Measurements from ENCODE around the gene DNAJB5.
"Not testable (repeated sequence)": the region's sequence is repeated elsewhere in the genome, so short reads cannot be mapped to it uniquely, and the experiment has no call there.

Gene DNAJB5

DNA sequence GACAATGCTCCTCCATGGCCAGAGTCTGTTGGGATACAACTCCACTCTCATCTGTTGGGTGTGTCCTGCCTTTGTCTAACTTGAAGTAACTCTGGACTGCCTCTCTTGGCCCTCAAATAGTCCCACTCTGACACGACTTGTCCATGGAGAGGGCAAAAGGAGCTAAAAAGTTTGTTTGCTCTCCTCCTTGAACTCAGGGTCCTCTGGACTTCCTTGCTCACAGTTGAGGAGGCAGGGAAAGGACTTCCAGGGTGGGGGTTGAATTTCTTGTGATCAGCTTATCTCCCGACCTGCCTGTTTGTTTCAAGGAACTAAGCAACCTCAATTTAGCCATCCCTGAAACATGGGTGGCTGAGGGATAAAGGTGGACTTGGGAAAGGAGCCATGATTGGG is 11.7 kb downstream of the DNAJB5 start:
- DNase-seq, result no peak

DNA sequence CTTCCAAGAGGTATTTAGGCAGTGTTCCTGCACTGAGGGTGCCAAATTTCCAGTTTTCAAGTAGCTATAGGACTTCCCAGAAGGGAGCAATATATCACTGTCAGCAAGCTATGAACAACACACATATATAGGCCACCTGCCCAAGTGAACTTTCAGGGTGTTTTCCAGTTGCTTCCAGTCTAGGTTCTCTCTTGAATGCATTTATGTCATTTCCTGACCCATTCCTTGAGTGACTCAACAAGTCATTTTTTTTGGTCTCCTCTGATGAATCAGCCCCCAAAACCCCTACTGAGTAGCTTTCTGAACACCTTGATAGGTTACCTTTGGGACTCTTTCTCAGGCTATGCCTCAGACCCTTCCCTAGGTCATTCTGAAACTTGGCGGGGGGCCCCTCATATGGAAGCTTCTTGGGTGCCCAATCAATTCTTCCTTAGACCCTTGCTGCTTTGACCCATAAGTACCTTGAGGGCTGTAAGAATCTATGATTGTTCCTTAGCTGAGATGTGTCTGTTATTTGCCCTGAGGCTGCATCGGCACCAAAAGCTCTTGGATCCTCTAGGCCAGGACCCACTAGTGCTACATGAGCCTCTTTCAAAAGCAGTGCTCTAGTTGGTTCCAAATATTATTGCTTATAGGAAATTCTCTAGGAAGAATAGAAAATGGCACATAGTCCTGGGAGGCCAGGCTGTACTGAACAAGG is 12.4 kb downstream of the DNAJB5 start:
- DNase-seq, result no peak

DNA sequence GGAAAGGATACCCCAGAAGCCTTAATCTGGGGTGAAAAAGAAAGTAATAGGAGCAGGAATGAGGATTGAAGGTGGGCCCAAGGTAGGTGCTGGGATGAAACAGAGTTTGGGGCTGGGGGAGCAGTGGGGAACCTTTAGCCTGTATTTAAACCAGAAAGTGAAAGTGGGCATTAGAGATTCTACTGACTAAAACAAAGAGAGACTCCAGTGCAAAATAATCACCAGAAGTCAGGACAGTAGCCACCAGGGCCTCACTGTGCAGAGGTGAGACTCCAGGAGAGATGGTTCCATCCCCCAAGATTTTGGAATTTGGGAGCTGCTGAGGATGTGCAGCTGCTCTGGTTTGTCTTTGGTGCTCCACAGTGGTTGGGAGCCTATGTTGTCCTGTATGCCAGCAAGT is 13.1 kb downstream of the DNAJB5 start:
- DNase-seq, result no peak

DNA sequence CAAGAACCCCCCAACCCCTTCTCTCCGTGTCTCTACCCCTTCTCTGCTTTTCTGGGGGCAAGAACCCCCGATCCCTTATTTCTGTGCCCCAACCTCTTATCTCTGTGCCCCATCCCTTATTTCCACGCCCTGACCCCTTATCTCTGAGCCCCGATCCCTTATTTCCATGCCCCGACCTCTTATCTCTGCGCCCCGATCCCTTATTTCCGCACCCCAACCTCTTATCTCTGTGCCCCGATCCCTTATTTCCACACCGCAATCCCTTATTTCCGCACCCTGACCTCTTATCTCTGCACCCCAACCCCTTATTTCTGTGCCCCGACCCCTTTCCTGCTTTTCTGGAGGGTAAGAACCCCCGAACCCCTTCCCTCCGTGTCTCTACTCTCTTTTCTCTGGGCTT is 14.8 kb downstream of the DNAJB5 start:
- not testable (repeated sequence) for DNase-seq

DNA sequence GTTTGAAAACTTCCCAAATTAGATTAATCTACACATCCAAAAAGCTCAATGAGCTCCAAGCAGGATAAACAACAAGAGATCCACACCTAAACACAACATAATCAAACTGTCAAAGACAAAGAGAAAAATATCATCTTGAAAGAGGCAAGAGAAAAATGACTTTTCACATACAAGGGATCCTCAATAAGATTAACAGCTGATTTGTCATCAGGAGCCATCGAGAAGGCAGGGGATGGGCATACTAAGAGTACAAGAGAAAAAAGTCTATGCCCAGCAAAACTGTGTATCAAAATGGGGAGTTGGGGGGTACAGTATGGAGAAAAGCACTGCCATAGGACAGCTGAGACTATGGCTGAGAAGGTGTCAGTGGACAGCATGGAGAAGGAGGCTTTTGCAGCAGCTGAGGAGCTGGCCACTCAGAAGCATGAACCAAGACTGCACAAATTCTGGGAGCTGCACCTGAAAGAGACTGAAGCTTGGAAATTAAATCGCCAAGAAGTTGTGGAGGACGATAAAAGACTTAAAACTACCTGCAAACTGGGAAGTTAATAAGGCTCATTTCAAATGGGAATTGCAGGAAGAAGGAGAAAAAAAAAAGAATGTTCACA is 20.9 kb downstream of the DNAJB5 start:
- DNase-seq, result no peak

DNA sequence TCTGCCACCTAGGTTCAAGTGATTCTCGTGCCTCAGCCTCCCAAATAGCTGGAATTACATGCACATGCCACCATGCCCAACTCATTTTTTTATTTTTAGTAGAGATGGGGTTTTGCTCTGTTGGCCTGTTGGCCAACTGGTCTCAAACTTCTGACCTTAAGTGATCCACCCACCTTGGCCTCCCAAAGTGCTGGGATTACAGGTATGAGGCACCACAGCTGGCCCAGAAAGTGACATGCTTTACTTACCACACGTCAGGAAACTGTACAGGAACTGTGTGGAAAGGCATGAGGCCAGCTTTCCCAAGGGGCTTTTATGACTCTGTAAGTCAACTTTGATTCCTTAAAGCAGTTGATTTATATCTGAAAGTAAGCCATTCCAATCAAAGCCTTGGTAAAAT is 25.0 kb downstream of the DNAJB5 start:
- no peak for DNase-seq

DNA sequence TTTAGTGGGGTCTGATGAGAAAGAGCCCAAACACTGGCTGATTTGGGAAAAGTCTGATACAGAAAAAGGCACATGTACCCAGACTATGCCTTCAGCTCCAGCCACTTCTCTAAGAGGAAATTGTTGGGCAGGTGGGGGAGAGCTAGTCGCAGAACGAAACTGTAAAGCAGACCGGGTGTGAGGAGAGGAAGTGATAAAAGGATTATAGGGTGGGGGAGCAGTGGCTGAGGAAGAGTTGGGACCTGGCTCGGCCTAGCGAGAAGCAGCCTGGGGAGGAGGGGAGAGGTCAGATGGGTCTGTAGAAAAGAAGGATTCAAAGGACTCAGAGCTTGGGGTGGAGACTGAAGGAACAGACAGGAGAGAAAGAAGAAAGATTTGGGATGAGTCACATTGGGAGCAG is 33.9 kb downstream of the DNAJB5 start:
- not testable (repeated sequence) for DNase-seq

DNA sequence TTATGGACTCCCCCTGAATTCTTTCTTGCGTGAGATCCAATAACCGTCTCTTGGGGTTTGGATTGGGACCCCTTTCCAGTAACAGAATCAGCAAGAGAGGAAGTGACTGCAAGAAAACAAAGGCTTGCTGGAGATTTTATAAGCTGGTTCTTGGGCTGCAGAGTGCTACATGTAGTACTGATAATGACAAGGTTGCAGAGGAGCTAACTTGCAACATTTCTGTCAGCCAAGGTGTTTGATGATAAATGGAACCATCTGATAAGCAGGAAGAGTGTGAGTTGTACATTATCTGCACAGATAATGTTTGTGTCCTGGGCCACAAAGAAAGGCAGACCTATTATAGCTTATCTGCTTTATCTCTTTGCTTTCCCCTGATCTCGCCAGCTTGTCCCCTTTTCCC is 37.1 kb downstream of the DNAJB5 start:
- no peak for DNase-seq

DNA sequence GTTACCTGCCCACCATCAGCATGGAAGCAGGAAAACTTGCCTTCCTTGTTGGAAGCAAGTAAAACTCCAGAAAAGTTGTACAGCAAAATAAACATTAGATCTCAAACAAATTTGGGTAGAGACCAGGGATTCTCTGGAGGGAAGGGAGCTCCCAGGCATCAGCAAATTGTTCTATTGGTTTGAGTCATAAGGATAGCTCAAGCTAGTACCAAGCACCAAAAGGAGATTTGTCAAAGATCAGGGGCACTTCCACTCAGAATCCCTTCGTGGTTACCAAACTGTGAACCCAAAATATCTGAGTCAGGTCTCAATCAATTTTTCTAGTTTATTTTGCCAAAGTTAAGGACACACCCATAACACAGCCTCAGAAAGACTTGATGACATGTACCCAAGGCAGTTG is 37.8 kb downstream of the DNAJB5 start:
- DNase-seq, result no peak

DNA sequence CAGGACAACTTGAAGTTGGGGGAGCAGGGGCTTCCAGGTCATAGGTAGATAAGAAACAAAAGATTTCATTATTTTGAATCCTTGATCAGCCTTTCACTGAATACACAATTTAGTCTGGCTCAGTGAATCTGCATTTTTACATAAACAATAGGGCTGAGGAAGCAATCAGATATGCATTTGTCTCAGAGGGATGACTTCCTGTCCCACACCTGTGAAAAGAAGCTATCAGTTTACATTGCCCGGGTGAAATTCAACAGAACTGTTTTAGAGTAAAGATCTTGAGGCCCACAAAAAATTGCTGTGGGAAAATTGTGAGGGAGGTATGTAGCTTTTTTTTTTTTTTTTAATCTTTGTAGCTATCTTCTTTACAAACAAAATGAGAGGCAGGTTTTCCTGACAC is 38.3 kb downstream of the DNAJB5 start:
- DNase-seq, result no peak

DNA sequence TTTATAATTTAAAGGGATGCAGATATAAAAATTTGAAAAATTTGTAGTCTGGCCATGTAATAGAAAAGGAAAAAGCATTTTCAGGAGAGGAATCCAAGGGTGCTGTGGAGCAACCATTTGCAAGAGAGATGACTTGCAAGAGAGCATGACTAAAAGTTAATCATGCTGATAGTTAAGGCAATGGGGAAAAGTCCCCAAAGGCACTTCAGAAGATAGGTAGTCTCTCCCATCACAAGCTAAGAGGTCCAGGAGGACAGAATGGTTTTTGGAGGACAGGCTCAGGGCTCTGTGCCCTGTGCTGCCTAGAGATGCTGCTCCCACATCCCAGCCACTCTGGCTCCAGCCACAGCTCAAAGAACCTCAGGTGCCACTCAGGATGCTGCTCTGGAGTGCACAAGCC is 38.8 kb downstream of the DNAJB5 start:
- DNase-seq, result no peak

DNA sequence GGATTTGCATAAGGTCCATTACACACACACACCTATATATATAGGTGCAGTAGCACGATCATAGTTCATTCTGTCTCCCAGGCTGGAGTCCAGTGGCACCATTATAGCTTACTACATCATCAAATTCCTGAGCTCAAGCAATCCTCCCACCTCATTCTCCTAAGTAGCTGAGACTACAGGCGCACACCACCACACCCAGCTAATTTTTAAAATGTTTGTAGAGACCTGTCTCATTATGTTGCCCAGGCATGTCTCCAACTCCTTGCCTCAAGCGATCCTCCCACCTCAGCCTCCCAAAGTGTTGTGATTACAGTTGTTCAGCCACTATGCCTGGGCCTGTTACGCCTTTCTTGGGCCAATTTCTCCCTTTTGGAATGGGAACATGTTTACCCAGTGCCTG is 39.7 kb downstream of the DNAJB5 start:
- no peak for DNase-seq

DNA sequence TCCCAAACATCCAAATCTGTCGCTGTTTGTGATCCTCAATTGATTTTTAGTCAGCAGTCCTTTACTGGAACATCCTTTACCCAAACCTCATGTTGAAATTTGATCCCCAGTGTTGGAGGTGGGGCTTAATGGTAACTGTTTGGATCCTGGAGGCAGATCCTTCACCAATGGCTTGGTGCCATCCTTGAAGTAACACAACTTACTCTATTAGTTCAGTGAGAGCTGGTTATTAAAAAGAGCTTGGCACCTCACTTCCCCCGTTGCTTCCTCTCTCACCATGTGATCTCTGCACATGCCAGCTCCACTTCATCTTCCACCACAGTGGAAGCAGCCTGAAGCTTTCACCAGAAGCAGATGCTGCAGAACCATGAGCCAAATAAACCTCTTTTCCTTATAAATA is 40.3 kb downstream of the DNAJB5 start:
- DNase-seq, result peak; percentile 10

DNA sequence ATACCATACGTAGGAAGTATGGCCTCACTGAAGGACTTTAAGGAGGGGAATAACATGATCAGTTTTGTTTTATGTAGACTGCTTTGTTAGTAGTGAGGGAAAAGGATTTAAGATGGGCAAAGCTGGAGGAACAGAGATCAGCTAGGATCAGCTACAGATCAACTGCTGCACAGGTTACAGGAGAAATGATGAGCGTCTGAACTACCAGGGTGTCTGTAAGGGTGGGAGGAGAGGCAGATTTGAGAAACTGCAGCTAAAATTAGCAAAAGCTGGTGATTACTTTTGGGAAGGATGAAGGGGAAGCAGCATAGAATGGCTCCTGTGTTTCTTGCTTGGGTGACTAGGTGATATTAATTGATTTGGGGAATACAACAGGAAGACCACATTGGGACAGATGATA is 43.6 kb downstream of the DNAJB5 start:
- DNase-seq, result no peak

DNA sequence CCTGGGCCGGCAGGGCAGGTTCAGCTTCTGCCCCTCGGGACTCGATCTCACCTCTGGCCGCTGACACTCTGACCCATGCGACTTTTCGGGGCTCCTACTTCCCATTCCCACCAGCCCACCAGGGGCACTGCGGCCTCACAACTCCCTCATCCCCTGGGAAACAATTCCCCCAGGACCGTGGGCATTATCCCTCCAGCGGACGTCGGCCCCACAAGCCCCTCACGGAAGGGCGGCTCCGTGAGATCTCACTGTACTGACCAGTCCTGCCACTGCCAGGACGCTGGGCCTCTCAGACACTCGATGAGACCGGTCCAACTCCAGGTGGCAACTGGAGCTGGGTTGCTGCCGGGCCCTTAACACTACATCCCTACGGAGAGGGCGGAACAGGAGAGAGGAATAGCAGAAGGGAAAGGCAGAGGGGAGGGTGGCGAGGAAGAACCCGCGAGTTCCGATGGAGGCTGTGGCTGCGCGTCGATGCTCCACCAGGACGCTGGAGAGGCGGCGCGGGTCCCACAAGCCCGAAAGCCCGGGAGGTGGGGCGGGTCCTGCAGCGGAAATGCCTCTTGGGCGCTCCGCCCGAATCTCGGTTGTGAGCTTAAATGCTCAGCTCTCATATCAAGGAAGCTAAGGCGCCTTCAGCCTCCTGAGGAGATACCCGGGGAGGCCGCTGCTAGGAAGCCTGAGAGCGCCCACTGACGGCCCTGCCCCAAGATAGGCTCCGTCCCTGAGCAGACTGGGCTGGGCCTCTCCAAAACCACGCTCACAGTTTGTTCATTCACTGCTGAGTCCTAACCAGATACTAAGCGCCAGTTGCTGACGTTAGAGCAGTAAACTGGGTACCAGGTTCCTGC is 46.5 kb downstream of the DNAJB5 start:
- no peak for DNase-seq

DNA sequence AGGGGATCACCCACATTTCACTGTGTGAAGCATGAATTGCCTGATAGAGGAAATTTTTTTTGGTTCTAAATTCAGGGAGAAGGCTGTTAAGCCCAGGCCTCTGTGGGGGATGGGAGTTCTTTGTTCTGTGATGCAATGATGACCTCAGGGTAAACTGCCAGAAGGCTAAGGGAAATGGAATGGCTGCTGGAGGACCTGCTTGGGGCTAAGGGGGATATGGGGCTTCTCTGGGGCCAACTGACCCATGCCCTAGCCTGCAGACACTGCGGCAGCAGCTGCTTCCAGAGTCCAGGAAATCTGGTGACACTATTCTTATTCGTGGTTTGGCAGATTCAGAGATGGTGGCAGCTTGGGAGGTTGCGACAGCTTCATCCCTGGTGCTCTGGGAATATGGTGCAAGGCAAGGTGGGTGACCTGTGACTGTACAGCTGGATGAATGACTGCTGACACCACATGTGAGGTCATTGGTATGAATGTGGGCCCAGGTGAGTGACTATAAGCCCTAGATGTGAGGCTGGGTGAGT is 52.6 kb downstream of the DNAJB5 start:
- DNase-seq, result no peak

DNA sequence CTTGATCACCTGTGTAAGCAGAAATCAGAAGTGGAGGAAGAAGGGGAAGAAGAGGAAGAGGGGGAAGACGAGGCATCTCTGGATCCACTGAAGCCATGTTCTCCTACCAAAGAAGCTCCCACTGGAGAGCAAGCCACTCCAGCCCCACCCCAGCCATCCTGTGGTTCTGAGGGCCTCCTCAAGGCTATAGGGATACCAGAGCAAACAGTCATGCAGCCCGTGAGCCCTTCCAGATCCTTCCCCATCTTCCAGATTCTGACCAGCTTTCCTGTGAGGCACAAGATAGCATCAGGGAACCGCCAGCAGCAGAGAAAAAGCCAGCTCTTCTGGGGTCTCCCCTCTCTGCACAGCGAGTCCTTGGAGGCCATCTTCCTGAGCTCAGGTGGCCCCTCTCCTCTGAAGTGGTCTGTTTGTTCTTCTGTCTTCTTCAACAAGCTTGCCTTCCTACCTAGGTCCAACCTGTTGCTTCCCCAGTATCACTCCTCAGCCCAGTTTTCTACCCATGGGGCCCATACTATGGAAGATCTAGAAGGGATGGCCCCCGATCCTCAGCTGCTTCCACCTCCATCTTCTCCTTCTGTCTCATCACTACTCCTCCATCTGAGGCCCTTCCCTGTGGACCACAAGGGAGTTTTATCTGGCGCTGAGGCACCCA is 53.5 kb downstream of the DNAJB5 start:
- DNase-seq, result no peak

DNA sequence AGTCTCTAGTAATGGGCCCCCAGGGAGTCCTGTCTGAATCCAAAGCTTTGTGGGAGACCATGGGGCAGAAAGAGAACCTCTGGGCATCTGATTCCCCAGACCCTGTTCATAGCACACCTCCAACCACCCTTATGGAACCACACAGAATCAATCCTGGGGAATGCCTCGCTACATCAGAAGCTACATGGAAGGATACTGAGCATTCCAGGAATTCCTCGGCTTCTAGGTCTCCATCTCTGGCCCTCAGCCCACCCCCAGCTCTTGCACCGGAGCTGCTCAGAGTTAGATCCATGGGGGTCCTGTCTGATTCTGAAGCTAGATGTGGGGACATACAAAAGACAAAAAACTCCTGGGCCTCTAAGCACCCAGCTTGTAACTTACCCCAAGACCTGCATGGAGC is 54.5 kb downstream of the DNAJB5 start:
- DNase-seq, result no peak
